ENCODE data around the gene SATB1. TPM values are rescaled to one million over a fixed set of nuclear protein-coding genes. Genes with fewer than 3 reads are reported as not detected.

Gene SATB1
- total RNA-seq, 2 experiments from 2014 or later, result 546 to 561 TPM

DNA sequence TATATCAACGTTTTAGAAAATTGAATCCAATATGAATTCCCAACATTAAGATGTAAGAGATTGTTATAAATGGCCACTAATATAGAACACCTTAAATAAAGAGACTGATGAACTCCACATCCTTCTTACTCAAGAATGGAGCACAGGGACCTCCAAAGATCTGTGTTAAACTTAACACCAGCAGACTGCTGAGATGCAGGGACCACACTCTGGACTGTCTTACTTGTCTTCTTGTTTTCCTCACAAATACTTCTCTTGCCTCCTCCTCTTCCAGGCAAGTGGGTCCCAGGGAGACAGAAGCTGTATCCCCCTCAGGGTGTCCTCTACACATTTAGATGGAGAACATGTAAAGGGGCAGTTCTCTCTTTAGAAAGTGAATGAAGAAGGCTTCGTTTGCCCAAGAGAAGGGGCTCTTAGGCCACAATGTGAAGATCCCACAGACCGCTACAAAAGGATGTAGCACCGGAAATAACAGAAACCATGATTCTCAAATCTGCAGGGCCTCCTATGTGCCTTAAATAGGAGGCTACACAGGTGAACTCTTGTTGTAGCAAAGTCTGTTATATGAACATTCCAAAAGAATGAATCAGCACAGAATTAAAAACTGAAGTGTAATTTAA lies 52.2 kb downstream of the SATB1 start:
- DNase-seq, result no peak
- ChIA-PET CTCF (no interaction called here), POLR2A (no interaction called here)
- Mint-ChIP-seq H3K36me3 (peaks cover 85% of the 10 kb centered on the region), H3K27ac (peak overlapping the region; percentile 65), H3K4me1 (ENCODE audit: low read depth) (peaks cover 60% of the 10 kb centered on the region), H3K27me3 (no peaks in the 10 kb centered on the region), H3K9me3 (no peaks in the 10 kb centered on the region), H3K4me3 (no peak overlapping the region)
- intact Hi-C loops (cut with micrococcal nuclease), result no loop called here

DNA sequence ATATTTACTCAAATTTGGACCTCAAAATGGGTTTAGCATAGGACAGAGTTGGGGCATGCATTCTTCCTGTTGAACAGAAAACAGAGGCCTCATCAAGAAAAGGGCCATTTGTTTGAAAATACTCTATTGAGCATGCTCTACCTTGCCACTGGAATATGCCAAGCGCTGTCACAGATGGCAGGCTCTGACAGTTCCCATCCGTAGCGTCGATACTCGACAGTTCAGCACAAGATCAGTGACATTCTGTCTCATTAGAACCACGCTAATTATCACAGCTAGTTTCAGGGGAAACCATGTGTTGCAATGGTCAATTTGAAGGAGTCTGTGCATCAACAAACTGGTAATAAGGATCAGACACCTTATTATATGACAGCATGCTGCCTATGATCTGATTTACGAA lies 54.5 kb downstream of the SATB1 start:
- Mint-ChIP-seq H3K27ac (peak overlapping the region; percentile 33), H3K9me3 (no peaks in the 10 kb centered on the region), H3K27me3 (no peaks in the 10 kb centered on the region), H3K4me1 (ENCODE audit: low read depth) (peaks cover 63% of the 10 kb centered on the region), H3K4me3 (no peak overlapping the region), H3K36me3 (peaks cover 84% of the 10 kb centered on the region)
- no peak for DNase-seq
- intact Hi-C loops (cut with micrococcal nuclease), result no loop called here
- ChIA-PET POLR2A (no interaction called here), CTCF (no interaction called here)

DNA sequence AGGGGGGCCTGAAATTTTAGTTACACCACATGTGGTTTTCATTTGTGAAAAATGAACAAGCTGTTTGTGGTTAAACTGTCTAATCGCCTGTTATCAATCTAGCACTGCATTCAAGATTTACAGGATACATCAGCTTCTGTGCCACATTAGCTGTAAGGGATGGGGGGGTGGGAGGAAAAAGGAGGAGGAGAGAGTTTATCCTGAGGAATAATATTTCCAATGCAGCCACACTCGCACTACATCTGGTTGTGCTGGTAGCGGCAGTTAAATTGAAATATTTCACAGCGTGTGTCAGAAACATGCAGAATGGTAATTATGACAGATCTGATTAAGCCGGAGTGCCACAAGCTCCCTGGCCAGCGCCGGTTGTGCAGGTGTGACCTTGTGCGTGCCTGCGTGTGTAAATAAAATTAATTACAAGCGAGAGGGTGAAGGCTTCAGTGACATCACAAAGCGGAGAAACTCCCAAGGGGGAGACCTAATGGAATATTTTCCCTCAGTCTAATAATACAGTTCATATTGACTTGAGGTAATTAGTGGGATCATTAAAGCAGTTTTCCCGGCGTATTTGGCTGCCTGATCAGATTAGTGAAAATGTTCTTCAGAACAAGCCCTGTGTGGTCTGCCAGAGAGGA lies 55.5 kb downstream of the SATB1 start:
- CTCF ChIA-PET, result no interaction called here
- intact Hi-C loops (cut with micrococcal nuclease), result no loop called here

DNA sequence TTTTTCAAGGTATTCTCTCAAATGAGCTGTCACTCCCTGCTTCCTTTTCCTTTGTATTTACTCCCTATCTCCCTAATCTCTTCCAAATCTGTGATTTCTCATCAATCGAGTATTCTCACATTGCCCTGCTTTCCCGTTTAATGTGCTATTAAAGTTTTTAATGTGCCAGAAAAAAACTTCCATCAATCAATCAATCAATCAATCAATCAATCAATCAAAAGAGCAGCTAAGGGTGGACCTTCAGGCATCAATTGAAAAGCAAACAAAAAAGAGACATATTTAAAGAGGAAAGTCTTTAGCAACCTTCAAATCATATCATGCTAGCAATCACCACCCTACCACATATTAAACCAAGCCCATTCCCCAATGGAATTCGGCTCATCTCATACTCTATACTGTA lies 58.9 kb downstream of the SATB1 start:
- ChIA-PET CTCF (interaction anchor here (1.3 kb wide), 1 partner anchor 622 kb away, joined by 3 read pairs; no protein-coding TSS in a partner anchor), POLR2A (no interaction called here)
- Mint-ChIP-seq H3K27ac (peak overlapping the region; percentile 24), H3K4me3 (no peak overlapping the region), H3K4me1 (ENCODE audit: low read depth) (peaks cover 38% of the 10 kb centered on the region), H3K36me3 (peaks cover 76% of the 10 kb centered on the region), H3K9me3 (no peaks in the 10 kb centered on the region), H3K27me3 (no peaks in the 10 kb centered on the region)
- intact Hi-C loops (cut with micrococcal nuclease), result no loop called here
- DNase-seq, result no peak

More for the DNA sequence above, 55.5 kb downstream of the SATB1 start:
- no peaks in the 10 kb centered on the region for H3K9me3 Mint-ChIP-seq
- H3K27ac Mint-ChIP-seq, result peak overlapping the region; percentile 38
- no peak overlapping the region for H3K4me3 Mint-ChIP-seq
- peaks cover 55% of the 10 kb centered on the region for H3K4me1 Mint-ChIP-seq (ENCODE audit: low read depth)
- DNase-seq, result no peak
- POLR2A ChIA-PET, result no interaction called here
- H3K27me3 Mint-ChIP-seq, result no peaks in the 10 kb centered on the region
- peaks cover 81% of the 10 kb centered on the region for H3K36me3 Mint-ChIP-seq

- Mint-ChIP-seq H3K4me3 (peak overlapping the region; percentile 9), H3K27ac (peak overlapping the region; percentile 58), H3K9me3 (no peaks in the 10 kb centered on the region), H3K36me3 (peaks cover 73% of the 10 kb centered on the region), H3K27me3 (no peaks in the 10 kb centered on the region), H3K4me1 (ENCODE audit: low read depth) (peaks cover 44% of the 10 kb centered on the region)
- intact Hi-C loops (cut with micrococcal nuclease), result no loop called here
- no peak for DNase-seq
- ChIA-PET CTCF (interaction anchor here (1.2 kb wide), 1 partner anchor 9 kb away, joined by 3 read pairs; no protein-coding TSS in a partner anchor), POLR2A (interaction anchor here (1.0 kb wide), 1 partner anchor 12 kb away, joined by 3 read pairs; no protein-coding TSS in a partner anchor)
Measured at GRCh38 chr3:18363338-18363737, 61.8 kb downstream of the SATB1 start.

DNA sequence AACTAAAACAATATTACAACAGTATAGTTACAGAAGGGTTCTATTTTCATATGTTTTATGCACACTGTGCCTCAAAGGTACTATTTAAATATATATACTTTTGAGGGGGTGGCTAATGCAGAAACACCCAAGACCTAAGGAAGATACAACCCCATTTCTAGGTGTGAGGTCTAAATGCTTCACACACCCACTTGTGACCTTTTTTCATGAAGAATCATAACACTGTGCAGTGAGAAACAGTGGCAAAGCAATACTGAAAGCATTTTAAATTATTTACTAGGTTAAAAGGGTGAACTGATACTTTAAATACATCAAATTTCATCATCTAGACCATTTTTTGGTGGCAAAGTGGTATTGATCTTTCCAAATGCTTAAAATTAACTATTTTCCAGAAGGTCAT lies 67.4 kb downstream of the SATB1 start:
- peak overlapping the region; percentile 28 for H3K27ac Mint-ChIP-seq
- H3K4me1 Mint-ChIP-seq (ENCODE audit: low read depth), result peaks cover 23% of the 10 kb centered on the region
- intact Hi-C loops (cut with micrococcal nuclease), result no loop called here
- no peak overlapping the region for H3K4me3 Mint-ChIP-seq
- ChIA-PET POLR2A (no interaction called here), CTCF (interaction anchor here (0.6 kb wide), 1 partner anchor 387 kb away, joined by 3 read pairs; no protein-coding TSS in a partner anchor)
- H3K36me3 Mint-ChIP-seq, result peaks cover 70% of the 10 kb centered on the region
- DNase-seq, result no peak
- H3K27me3 Mint-ChIP-seq, result no peaks in the 10 kb centered on the region
- H3K9me3 Mint-ChIP-seq, result no peaks in the 10 kb centered on the region

DNA sequence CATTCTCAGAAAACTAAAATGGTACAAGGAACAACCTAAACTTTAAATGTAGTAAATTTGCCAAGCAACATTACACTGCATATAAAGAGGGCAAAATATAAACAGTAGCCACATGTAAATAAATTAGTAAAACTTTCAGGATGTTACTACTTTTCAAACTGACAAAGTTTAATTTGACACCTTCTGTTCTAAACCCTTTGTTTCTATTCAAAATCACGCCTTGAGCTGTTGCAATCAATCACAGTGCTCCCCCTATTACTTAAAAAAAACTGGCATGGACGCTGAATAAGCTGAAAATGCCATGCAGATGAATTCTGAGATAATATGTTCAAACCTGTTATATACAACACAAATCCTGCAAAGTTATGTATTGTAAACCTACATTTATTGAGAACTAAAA lies 69.3 kb downstream of the SATB1 start:
- peaks cover 77% of the 10 kb centered on the region for H3K36me3 Mint-ChIP-seq
- ChIA-PET CTCF (no interaction called here), POLR2A (no interaction called here)
- H3K27me3 Mint-ChIP-seq, result peaks cover 2% of the 10 kb centered on the region
- no peak for DNase-seq
- no peak overlapping the region for H3K4me3 Mint-ChIP-seq
- H3K4me1 Mint-ChIP-seq (ENCODE audit: low read depth), result peaks cover 21% of the 10 kb centered on the region
- H3K27ac Mint-ChIP-seq, result peak overlapping the region; percentile 15
- H3K9me3 Mint-ChIP-seq, result no peaks in the 10 kb centered on the region
- intact Hi-C loops (cut with micrococcal nuclease), result no loop called here

DNA sequence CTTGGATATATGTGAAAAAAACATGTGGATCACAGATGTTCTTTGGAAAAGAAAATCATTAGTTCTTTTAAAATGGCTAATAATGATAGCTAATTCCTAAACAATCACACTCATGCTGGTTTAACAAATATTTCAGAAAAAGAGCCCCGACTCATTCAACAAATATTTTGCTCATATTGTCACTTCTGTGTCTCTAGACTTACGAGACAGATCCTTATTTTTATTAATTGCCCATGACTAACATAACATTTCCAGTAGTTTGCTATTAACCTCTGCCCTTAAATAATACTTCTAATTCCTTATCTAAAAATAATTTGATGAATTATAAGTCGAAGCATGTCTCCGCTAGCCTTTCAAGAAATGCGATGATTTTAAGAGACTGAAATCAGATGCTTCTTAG lies 70.4 kb downstream of the SATB1 start:
- no peak for DNase-seq
- intact Hi-C loops (cut with micrococcal nuclease), result no loop called here
- H3K4me3 Mint-ChIP-seq, result no peak overlapping the region
- ChIA-PET CTCF (interaction anchor here (0.6 to 1.1 kb wide), 2 partner anchors 8 to 82 kb away, joined by 3 to 5 read pairs; no protein-coding TSS in a partner anchor), POLR2A (no interaction called here)
- peaks cover 13% of the 10 kb centered on the region for H3K4me1 Mint-ChIP-seq (ENCODE audit: low read depth)
- H3K36me3 Mint-ChIP-seq, result peaks cover 75% of the 10 kb centered on the region
- peaks cover 2% of the 10 kb centered on the region for H3K27me3 Mint-ChIP-seq
- no peaks in the 10 kb centered on the region for H3K9me3 Mint-ChIP-seq
- peak overlapping the region; percentile 18 for H3K27ac Mint-ChIP-seq

DNA sequence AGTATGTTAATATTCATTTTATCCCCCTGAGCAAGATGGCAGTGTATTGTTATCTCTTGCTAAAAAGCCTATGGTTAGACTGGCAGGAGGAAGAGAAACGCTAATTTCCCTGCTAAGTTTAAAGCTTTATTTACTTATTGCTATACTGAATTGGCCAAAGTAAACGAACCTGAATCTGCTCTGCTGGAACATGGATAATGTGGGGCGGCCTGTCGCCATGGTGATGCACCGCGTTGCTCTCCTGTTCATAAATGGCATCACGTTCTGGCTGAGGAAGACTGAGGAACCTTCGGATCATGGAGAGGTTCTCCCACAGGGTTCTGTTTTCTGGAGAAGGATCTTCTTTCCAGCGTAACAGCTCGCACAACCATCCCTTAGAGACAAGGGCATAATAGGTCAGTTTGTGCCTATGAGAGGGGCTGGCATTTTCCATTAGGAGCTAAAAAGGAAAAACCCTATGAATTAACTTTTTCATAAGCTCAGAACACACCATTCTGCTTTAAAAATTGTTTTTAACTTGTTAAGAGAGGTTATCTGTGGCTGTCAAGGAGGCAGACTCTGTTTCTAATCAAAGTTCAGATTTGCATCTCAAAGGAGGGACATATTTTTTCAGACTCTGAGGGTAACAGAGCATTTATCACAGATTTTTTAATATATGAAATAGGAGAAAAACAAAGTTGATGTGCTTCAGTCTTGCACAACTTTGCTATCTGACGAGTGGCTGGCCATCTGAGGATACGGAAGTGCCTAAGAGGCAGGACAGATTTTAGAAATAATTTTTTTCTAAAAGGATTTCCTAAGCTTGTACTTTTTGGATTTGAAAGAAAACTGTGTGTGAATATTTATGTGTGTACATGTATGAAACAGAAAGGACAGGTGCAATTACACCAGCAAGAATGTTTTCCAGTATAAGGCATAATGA lies 73.1 kb downstream of the SATB1 start:
- CTCF ChIA-PET, result interaction anchor here (0.8 kb wide), 1 partner anchor 20 kb away, joined by 3 read pairs; no protein-coding TSS in a partner anchor
- H3K4me1 Mint-ChIP-seq (ENCODE audit: low read depth), result peaks cover 21% of the 10 kb centered on the region

GRCh38 chr3:18351069-18351628 lies 74.0 kb downstream of the SATB1 start:
- H3K9me3 Mint-ChIP-seq, result no peaks in the 10 kb centered on the region
- ChIA-PET POLR2A (interaction anchor here (0.6 to 1.6 kb wide), 2 partner anchors 12 to 47 kb away, joined by 3 read pairs; no protein-coding TSS in a partner anchor), CTCF (interaction anchor here (0.8 kb wide), 1 partner anchor 21 kb away, joined by 3 read pairs; no protein-coding TSS in a partner anchor)
- H3K27me3 Mint-ChIP-seq, result peaks cover 2% of the 10 kb centered on the region
- peak; percentile 13 for DNase-seq
- peak overlapping the region; percentile 69 for H3K27ac Mint-ChIP-seq
- H3K4me3 Mint-ChIP-seq, result peak overlapping the region; percentile 39
- H3K4me1 Mint-ChIP-seq (ENCODE audit: low read depth), result peaks cover 23% of the 10 kb centered on the region
- intact Hi-C loops (cut with micrococcal nuclease), result no loop called here
- peaks cover 75% of the 10 kb centered on the region for H3K36me3 Mint-ChIP-seq

More for the DNA sequence above, 73.1 kb downstream of the SATB1 start:
- intact Hi-C loops (cut with micrococcal nuclease), result no loop called here
- peak; percentile 16 for DNase-seq
- POLR2A ChIA-PET, result interaction anchor here (1.6 kb wide), 1 partner anchor 11 kb away, joined by 3 read pairs; no protein-coding TSS in a partner anchor
- peak overlapping the region; percentile 77 for H3K27ac Mint-ChIP-seq
- peak overlapping the region; percentile 57 for H3K4me3 Mint-ChIP-seq
- no peaks in the 10 kb centered on the region for H3K9me3 Mint-ChIP-seq
- peaks cover 2% of the 10 kb centered on the region for H3K27me3 Mint-ChIP-seq
- peaks cover 82% of the 10 kb centered on the region for H3K36me3 Mint-ChIP-seq

- peaks cover 2% of the 10 kb centered on the region for H3K27me3 Mint-ChIP-seq
- peak; percentile 12 for DNase-seq
- CTCF ChIA-PET, result no interaction called here
- no peak overlapping the region for H3K4me3 Mint-ChIP-seq
- H3K36me3 Mint-ChIP-seq, result peaks cover 58% of the 10 kb centered on the region
- H3K9me3 Mint-ChIP-seq, result no peaks in the 10 kb centered on the region
- intact Hi-C loops (cut with micrococcal nuclease), result no loop called here
- peak overlapping the region; percentile 63 for H3K27ac Mint-ChIP-seq
- POLR2A ChIA-PET, result no interaction called here
- H3K4me1 Mint-ChIP-seq (ENCODE audit: low read depth), result peaks cover 28% of the 10 kb centered on the region
Measured at GRCh38 chr3:18349197-18349798, 75.8 kb downstream of the SATB1 start.

Data from activated CD4-positive, alpha-beta memory T cell treated with anti-CD3 and anti-CD28 coated beads for 36 hours (primary cell).